Thoracic aorta endothelial cell (primary cell): Measurements from ENCODE around the gene CREG2. TPM values are rescaled to one million over a fixed set of nuclear protein-coding genes. Genes with fewer than 3 reads are reported as not detected.

Source experiments
- small RNA-seq: library from RNA; depleted of rRNA; stranded (forward); fragments of <200 nt; gene quantifications from one replicate; pipeline ENCODE3, GENCODE V24; 2012
- total RNA-seq: library from RNA; depleted of rRNA; stranded (reverse); fragments of >200 nt; gene quantifications from 2 replicates; pipeline ENCODE4 v1.2.3, GENCODE V29; 2012

The CREG2 gene, protein sequence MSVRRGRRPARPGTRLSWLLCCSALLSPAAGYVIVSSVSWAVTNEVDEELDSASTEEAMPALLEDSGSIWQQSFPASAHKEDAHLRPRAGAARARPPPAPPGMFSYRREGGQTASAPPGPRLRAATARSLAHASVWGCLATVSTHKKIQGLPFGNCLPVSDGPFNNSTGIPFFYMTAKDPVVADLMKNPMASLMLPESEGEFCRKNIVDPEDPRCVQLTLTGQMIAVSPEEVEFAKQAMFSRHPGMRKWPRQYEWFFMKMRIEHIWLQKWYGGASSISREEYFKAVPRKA
- 0.57 and 1.5 TPM in 2 replicates for total RNA-seq

DNA sequence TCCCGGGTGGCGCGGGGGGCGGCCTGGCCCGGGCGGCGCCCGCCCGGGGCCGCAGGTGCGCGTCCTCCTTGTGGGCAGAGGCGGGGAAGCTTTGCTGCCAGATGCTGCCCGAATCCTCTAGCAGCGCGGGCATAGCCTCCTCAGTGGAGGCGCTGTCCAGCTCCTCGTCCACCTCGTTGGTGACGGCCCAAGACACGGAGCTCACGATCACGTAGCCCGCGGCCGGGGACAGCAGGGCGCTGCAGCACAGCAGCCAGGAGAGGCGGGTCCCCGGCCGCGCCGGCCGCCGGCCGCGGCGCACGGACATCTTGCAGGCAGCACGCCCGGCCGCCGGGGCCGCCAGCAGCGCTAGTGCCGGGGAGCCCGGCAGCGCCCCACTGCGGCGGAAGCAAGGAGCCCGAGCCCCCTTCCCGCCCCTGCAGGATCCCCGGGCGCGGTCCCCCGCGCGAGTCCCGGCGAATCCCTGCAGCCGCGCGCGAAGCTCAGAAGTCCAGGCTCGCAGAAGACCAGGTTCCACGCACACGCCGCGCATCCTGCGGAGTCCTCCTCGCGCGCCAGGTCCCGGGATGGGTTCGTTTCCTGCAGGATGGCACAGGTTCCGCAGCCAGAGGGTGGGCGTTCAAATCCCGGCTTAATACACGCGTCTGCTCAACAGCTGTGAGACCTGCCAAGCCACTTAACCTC lies at the start of gene CREG2:
TSS of gene CREG2 (minus strand) at position 353 of the 684 bp plus-strand sequence. CDS start at position 307, 46 bp downstream.

DNA sequence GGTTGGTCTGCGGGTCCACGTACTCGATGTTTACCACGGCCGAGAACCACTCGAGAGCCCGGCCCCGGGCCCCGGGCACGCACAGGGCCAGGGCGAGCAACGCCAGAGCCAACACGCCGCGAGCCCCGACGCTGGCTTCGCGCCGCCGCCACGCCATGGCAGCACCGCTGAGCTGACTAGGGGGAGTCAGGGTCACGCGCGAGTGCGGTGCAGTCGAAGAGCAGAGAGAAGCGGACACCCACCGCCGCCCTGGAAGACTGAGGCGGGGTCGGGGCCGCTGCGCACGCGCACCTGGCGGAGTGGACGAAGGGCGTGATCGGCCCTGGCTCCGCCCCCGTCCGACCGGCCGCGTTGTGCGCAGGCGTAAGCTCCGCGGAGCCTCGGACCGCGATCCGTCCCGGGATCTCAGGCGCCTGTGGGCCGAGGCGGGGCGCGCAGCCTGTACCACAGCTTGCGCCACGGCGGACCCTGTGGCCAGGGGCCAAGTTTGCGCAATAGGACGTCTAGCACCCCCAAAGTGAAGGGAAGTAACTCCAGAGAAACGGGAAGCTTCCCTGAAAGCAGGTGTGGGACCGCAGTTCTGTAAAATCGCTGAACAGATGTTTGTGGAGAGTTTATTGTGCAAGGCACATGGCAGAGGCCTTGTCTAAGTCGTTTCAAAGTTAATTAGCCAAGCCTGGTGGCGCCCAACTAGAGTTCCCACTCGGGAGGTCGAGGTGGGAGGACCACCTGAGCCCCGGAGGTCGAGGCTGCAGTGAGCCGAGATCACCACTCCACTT lies 78.7 kb downstream of the CREG2 start, which contains the start of gene RNF149:
TSS of gene RNF149 (minus strand) at position 270 of the 779 bp plus-strand sequence. CDS start at position 157, 113 bp downstream.

Small RNAs within 50 kb of the gene (small RNA-seq; reads per million reads assigned to genes)
- gene MIR5696, result 0.42 reads per million

Other genes with a start within 250 kb of the CREG2 start
- 60.9 and 62.6 TPM in 2 replicates for gene TBC1D8, start 236.1 kb downstream of the CREG2 start, total RNA-seq
- gene CNOT11, start 134.6 kb downstream of the CREG2 start, total RNA-seq, result 63.7 and 69.9 TPM in 2 replicates
- gene RNF149, start 78.8 kb downstream of the CREG2 start, total RNA-seq, result 120 and 137 TPM in 2 replicates
- 1.2 and 2.0 TPM in 2 replicates for gene RFX8, start 87.6 kb upstream of the CREG2 start, total RNA-seq